SK-N-SH treated with all-trans-retinoic acid at 6 μM for 48 hours (cell line): ENCODE results near the gene NUP35.
A peak's percentile ranks its signal among the peaks of the same experiment; 100 is the strongest.
"Not testable (repeated sequence)": the region's sequence is repeated elsewhere in the genome, so short reads cannot be mapped to it uniquely, and the experiment has no call there.

ENCODE experiments used
- ATAC-seq: fragments of 200-7000 bp; cut with Tn5 transposase; 3 replicates; pipeline ENCODE4 v1.9.1; 2020; ENCODE audit warnings: mild to moderate bottlenecking, moderate library complexity
- ARNTL ChIP-seq: fragments of 450-650 bp; formaldehyde crosslinking; IDR thresholded peaks from 2 replicates; pipeline ENCODE4 v1.5.0; 2020; ENCODE audit warnings: low read depth, mild to moderate bottlenecking, moderate library complexity, borderline replicate concordance
- BACH2 ChIP-seq: fragments of 250-450 bp; sonication (Bioruptor Pico); IDR thresholded peaks from 2 replicates; pipeline ENCODE4 v1.9.0; 2021; ENCODE audit warnings: mild to moderate bottlenecking, borderline replicate concordance
- CSDC2 ChIP-seq: fragments of 250-450 bp; sonication (Bioruptor Pico); IDR thresholded peaks from 2 replicates; pipeline ENCODE4 v1.5.0; 2020; ENCODE audit warnings: mild to moderate bottlenecking, moderate library complexity
- ESRRG ChIP-seq: fragments of 250-450 bp; sonication (Bioruptor Pico); IDR thresholded peaks from 2 replicates; pipeline ENCODE4 v1.6.1; 2021; ENCODE audit warnings: mild to moderate bottlenecking
- ISL1 ChIP-seq: fragments of 250-450 bp; sonication (Bioruptor Pico); IDR thresholded peaks from 2 replicates; pipeline ENCODE4 v2.1.2; 2022; ENCODE audit warnings: mild to moderate bottlenecking, moderate library complexity
- PPARA ChIP-seq: fragments of 250-450 bp; sonication (Bioruptor Pico); IDR thresholded peaks from 2 replicates; pipeline ENCODE4 v1.5.0; 2020; ENCODE audit warnings: mild to moderate bottlenecking, borderline replicate concordance
- RARB ChIP-seq: fragments of 250-450 bp; sonication (Bioruptor Pico); IDR thresholded peaks from 2 replicates; pipeline ENCODE4 v1.8.0; 2021; ENCODE audit warnings: mild to moderate bottlenecking, moderate library complexity
- SNAI2 ChIP-seq: fragments of 250-450 bp; sonication (Bioruptor Pico); IDR thresholded peaks from 2 replicates; pipeline ENCODE4 v1.5.0; 2020; ENCODE audit warnings: mild to moderate bottlenecking, moderate library complexity
- ZC3H10 ChIP-seq: fragments of 250-450 bp; sonication (Bioruptor Pico); IDR thresholded peaks from 2 replicates; pipeline ENCODE4 v1.5.1; 2021; ENCODE audit warnings: mild to moderate bottlenecking, moderate library complexity
- ZFP3 ChIP-seq: fragments of 250-450 bp; sonication (Bioruptor Pico); IDR thresholded peaks from 2 replicates; pipeline ENCODE4 v1.5.0; 2020; ENCODE audit warnings: mild to moderate bottlenecking, moderate library complexity
- ZFP30 ChIP-seq: fragments of 450-650 bp; formaldehyde crosslinking; IDR thresholded peaks from 2 replicates; pipeline ENCODE4 v1.5.0; 2022; ENCODE audit warnings: mild to moderate bottlenecking, moderate library complexity
- ZNF565 ChIP-seq: fragments of 450-650 bp; formaldehyde crosslinking; conservative IDR thresholded peaks from 2 replicates; pipeline ENCODE4 v1.5.0; 2020; ENCODE audit warnings: low read depth, mild to moderate bottlenecking, moderate library complexity
- ZNF8 ChIP-seq: fragments of 450-650 bp; formaldehyde crosslinking; IDR thresholded peaks from 2 replicates; pipeline ENCODE4 v1.5.0; 2020; ENCODE audit warnings: mild to moderate bottlenecking, moderate library complexity
- TF ChIP-seq, protein P1 (sequence below): fragments of 250-450 bp; sonication (Bioruptor Pico); IDR thresholded peaks from 2 replicates; pipeline ENCODE4 v1.5.0; 2020; ENCODE audit warnings: mild to moderate bottlenecking, moderate library complexity
- TF ChIP-seq, protein P2 (sequence below): fragments of 250-450 bp; sonication (Bioruptor Pico); IDR thresholded peaks from 2 replicates; pipeline ENCODE4 v1.8.0; 2020; ENCODE audit warnings: mild to moderate bottlenecking, moderate library complexity, borderline replicate concordance
- TF ChIP-seq, protein P3 (sequence below): fragments of 250-450 bp; sonication (Bioruptor Pico); IDR thresholded peaks from 2 replicates; pipeline ENCODE4 v1.5.1; 2020; ENCODE audit warnings: low read depth, mild to moderate bottlenecking, moderate library complexity
- TF ChIP-seq, protein P4 (sequence below): fragments of 250-450 bp; sonication (Bioruptor Pico); IDR thresholded peaks from 2 replicates; pipeline ENCODE4 v1.8.0; 2021; ENCODE audit warnings: low read depth, mild to moderate bottlenecking, moderate library complexity, borderline replicate concordance

NUP35 gene

DNA sequence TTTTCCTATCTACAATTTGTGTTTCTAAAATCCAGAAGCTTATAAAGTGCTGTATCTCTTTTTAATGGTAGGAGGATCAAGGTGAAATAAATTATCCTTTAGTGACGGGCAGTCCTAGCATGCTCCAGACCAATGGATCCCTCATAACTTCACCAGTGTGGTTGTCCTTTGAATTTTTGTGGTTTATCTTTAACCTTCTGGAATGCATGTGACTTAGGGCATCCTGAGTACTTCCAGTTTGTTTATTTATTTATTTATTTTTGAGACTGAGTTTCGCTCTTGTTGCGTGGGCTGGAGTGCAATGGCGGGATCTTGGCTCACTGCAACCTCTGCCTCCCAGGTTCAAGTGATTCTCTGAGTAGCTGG is 40.4 kb downstream of the NUP35 start:
- TF ChIP-seq, protein P1, sequence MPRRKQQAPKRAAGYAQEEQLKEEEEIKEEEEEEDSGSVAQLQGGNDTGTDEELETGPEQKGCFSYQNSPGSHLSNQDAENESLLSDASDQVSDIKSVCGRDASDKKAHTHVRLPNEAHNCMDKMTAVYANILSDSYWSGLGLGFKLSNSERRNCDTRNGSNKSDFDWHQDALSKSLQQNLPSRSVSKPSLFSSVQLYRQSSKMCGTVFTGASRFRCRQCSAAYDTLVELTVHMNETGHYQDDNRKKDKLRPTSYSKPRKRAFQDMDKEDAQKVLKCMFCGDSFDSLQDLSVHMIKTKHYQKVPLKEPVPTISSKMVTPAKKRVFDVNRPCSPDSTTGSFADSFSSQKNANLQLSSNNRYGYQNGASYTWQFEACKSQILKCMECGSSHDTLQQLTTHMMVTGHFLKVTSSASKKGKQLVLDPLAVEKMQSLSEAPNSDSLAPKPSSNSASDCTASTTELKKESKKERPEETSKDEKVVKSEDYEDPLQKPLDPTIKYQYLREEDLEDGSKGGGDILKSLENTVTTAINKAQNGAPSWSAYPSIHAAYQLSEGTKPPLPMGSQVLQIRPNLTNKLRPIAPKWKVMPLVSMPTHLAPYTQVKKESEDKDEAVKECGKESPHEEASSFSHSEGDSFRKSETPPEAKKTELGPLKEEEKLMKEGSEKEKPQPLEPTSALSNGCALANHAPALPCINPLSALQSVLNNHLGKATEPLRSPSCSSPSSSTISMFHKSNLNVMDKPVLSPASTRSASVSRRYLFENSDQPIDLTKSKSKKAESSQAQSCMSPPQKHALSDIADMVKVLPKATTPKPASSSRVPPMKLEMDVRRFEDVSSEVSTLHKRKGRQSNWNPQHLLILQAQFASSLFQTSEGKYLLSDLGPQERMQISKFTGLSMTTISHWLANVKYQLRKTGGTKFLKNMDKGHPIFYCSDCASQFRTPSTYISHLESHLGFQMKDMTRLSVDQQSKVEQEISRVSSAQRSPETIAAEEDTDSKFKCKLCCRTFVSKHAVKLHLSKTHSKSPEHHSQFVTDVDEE, result no peak
- TF ChIP-seq ARNTL (CRISPR knock-in tag) (no peak), ISL1 (CRISPR knock-in tag) (no peak), BACH2 (CRISPR knock-in tag) (no peak), CSDC2 (CRISPR knock-in tag) (no peak), ZFP3 (no peak)
- TF ChIP-seq, protein P2, sequence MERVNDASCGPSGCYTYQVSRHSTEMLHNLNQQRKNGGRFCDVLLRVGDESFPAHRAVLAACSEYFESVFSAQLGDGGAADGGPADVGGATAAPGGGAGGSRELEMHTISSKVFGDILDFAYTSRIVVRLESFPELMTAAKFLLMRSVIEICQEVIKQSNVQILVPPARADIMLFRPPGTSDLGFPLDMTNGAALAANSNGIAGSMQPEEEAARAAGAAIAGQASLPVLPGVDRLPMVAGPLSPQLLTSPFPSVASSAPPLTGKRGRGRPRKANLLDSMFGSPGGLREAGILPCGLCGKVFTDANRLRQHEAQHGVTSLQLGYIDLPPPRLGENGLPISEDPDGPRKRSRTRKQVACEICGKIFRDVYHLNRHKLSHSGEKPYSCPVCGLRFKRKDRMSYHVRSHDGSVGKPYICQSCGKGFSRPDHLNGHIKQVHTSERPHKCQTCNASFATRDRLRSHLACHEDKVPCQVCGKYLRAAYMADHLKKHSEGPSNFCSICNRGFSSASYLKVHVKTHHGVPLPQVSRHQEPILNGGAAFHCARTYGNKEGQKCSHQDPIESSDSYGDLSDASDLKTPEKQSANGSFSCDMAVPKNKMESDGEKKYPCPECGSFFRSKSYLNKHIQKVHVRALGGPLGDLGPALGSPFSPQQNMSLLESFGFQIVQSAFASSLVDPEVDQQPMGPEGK (CRISPR knock-in tag), result no peak
- peak; percentile 47; the same call in 1 of the 3 replicates for ATAC-seq

DNA sequence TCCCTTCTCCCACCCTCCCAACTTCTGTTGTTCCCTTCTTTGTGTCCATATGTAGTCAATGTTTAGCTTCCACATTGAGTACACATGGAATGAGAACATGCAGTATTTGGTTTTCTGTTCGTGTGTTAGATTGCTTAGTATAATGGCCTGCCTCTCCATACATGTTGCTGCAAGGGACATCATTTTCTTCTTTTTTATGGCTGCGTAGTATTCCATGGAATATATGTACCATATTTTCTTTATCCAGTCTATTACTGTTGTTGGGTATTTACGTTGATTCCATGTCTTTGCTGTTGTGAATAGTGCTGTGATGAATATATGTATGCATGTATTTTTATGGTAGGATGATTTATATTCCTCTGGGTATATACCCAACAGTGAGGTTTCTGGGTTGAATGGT is 42.0 kb downstream of the NUP35 start:
- TF ChIP-seq, protein P2 (CRISPR knock-in tag), result no peak
- TF ChIP-seq ZNF8, result peak; percentile 54; the same call in 1 of the 2 replicates
- ATAC-seq, result no peak

DNA sequence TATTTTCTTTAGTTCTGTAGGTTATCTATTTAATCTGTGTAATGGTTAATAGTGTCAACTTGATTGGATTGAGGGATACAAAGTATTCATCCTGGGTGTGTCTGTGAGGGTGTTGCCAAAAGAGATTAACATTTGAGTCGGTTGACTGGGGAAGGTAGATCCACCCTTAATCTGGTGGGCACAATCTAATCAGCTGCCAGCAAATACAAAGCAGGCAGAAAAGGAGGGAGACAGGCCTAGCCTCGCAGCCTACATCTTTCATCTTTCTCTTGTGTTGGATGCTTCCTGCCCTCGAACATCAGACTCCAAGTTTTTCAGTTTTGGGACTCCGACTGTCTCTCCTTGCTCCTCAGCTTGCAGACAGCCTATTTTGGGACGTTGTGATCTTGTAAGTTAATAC is 42.7 kb downstream of the NUP35 start:
- not testable (repeated sequence) for ATAC-seq

DNA sequence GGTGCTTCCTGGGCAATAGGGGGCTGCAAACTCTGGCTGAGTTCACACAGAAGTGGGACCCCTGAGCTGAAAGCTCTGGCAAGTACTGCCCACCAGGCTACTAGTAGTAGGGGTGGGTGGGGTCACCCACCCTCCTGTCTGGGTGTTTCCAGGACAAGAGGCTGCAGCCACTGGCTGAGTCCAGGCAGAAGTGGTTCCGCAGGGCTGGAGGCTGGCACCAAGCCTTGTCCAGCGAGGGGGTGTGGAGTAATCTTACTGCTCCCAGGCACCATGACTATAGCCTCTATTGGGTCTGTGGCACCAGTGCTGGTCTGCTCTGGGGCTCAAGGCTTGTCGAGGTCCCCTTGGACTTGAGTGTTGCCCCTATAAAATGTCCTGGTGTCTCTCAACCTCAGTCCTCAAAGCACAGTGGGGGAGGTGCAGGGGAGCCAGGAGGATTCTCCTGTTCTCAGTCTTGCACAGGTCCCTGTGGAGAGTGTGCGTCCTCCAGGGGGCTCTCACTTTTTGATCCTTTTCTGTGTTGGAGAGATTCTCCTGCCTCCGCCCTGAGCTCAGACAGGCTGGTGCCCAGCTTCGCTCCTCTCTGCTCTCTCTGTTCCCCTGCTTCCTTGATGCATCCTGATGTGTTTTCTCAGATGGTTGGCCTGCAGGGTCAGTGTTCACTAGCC is 48.1 kb downstream of the NUP35 start:
- no peak for ATAC-seq
- TF ChIP-seq, protein P1, result no peak
- TF ChIP-seq, protein P3, sequence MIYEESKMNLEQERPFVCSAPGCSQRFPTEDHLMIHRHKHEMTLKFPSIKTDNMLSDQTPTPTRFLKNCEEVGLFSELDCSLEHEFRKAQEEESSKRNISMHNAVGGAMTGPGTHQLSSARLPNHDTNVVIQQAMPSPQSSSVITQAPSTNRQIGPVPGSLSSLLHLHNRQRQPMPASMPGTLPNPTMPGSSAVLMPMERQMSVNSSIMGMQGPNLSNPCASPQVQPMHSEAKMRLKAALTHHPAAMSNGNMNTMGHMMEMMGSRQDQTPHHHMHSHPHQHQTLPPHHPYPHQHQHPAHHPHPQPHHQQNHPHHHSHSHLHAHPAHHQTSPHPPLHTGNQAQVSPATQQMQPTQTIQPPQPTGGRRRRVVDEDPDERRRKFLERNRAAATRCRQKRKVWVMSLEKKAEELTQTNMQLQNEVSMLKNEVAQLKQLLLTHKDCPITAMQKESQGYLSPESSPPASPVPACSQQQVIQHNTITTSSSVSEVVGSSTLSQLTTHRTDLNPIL (CRISPR knock-in tag), result no peak
- TF ChIP-seq, protein P4, sequence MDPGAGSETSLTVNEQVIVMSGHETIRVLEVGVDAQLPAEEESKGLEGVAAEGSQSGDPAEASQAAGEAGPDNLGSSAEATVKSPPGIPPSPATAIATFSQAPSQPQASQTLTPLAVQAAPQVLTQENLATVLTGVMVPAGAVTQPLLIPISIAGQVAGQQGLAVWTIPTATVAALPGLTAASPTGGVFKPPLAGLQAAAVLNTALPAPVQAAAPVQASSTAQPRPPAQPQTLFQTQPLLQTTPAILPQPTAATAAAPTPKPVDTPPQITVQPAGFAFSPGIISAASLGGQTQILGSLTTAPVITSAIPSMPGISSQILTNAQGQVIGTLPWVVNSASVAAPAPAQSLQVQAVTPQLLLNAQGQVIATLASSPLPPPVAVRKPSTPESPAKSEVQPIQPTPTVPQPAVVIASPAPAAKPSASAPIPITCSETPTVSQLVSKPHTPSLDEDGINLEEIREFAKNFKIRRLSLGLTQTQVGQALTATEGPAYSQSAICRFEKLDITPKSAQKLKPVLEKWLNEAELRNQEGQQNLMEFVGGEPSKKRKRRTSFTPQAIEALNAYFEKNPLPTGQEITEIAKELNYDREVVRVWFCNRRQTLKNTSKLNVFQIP (CRISPR knock-in tag), result no peak
- no peak for TF ChIP-seq BACH2 (CRISPR knock-in tag)
- no peak for TF ChIP-seq ESRRG (CRISPR knock-in tag)
- TF ChIP-seq SNAI2 (CRISPR knock-in tag), result no peak
- TF ChIP-seq ZNF565 (CRISPR knock-in tag), result no peak
- no peak for TF ChIP-seq ZFP30
- TF ChIP-seq ISL1 (CRISPR knock-in tag), result no peak
- no peak for TF ChIP-seq ZC3H10 (CRISPR knock-in tag)
- no peak for TF ChIP-seq CSDC2 (CRISPR knock-in tag)
- TF ChIP-seq ARNTL (CRISPR knock-in tag), result no peak
- TF ChIP-seq PPARA (CRISPR knock-in tag), result no peak
- no peak for TF ChIP-seq RARB (CRISPR knock-in tag)
